IPS-18a (cell line): ENCODE results near the gene ATP13A2.

Source experiments
- H3K27ac ChIP-seq: one replicate; pipeline ENCODE4 v1.5.1; 2013; ENCODE audit warnings: low read length
- H3K27me3 ChIP-seq: one replicate; pipeline ENCODE4 v1.6.1; 2013; ENCODE audit warnings: mild to moderate bottlenecking, low read length; ENCODE audit not compliant: control insufficient read depth, insufficient read depth
- H3K36me3 ChIP-seq: one replicate; pipeline ENCODE4 v1.6.1; 2013; ENCODE audit warnings: low read depth, low read length; ENCODE audit not compliant: control insufficient read depth
- H3K4me1 ChIP-seq: one replicate; pipeline ENCODE4 v1.6.1; 2013; ENCODE audit warnings: low read depth, low read length; ENCODE audit not compliant: control insufficient read depth
- H3K4me3 ChIP-seq: one replicate; pipeline ENCODE4 v1.5.1; 2013; ENCODE audit warnings: low read length
- H3K9ac ChIP-seq: one replicate; pipeline ENCODE4 v1.6.1; 2013; ENCODE audit warnings: mild to moderate bottlenecking, low read length, moderate library complexity
- H3K9me3 ChIP-seq: one replicate; pipeline ENCODE4 v1.6.1; 2013; ENCODE audit warnings: low read depth, low read length; ENCODE audit not compliant: control insufficient read depth

The ATP13A2 gene

DNA sequence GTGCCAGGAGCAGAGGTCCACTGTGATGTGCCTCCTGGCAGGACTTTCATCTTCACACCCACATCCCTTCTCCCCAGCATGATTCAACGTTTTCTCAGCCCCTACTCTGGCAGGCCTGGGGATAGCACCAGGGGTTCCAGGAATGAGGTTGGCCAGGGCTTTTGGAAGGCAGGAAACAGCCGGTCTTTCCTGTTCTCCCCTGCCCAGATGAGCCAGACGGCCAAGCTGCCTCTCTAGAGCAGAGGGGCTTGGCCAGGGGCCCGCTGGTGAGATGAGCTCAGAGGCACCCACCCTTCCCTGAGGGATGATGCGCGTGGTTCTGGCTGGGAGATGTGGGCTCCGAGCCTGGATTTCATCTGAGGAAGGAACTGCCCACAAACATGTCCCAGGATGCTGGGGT lies 27.0 kb downstream of the ATP13A2 start:
- no peaks in the 10 kb centered on the region for H3K4me1 ChIP-seq
- H3K9ac ChIP-seq: no peak overlapping the region
- peaks cover 8% of the 10 kb centered on the region for H3K36me3 ChIP-seq
- H3K4me3 ChIP-seq: no peak overlapping the region
- H3K9me3 ChIP-seq: no peaks in the 10 kb centered on the region
- peaks cover 5% of the 10 kb centered on the region for H3K27me3 ChIP-seq
- no peak overlapping the region for H3K27ac ChIP-seq

DNA sequence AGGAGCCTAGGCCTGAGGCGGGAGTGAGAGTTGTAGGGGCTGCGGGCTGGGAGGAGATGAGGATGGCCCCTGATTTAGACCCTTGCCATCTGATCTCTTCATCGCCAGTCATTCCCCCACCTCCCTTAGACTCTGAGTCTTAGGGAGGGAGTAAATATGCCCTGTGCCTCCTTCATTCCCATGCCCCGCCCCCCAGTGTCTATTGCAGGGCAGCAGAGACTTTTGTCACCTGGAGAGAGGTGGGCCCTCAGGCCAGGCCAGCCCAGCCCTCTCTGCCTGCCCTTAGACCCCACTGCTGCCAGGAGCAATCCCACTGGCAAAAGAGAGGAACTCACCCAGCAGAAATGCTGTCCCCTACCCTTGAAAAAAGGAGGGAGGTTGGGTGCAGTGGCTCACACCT lies 28.1 kb downstream of the ATP13A2 start:
- Histone ChIP-seq H3K9ac (no peak overlapping the region), H3K4me3 (no peak overlapping the region), H3K27ac (no peak overlapping the region), H3K27me3 (peaks cover 5% of the 10 kb centered on the region), H3K36me3 (peaks cover 3% of the 10 kb centered on the region), H3K9me3 (no peaks in the 10 kb centered on the region), H3K4me1 (peaks cover 5% of the 10 kb centered on the region)

DNA sequence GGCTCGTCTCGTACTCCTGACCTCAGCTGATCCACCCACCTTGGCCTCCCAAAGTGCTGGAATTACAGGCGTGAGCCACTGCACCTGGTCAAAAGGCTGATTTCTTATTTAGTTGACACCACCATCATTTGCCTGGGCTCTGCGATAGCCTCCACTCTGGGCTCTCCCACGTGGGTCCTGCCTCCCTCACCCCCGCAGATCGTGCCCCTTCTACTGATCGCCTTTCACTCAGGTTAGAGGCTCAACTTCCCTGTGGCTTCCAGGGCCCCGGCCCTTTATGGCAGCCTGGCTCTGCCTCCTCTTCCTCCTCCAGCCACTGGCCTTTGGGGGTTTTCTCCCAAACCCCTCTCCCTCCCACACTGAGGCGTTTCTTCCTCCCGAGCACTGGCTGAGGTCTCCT lies 28.8 kb downstream of the ATP13A2 start:
- Histone ChIP-seq H3K27ac (no peak overlapping the region), H3K4me3 (no peak overlapping the region), H3K36me3 (peaks cover 3% of the 10 kb centered on the region), H3K9me3 (no peaks in the 10 kb centered on the region), H3K4me1 (peaks cover 5% of the 10 kb centered on the region), H3K9ac (no peak overlapping the region), H3K27me3 (peaks cover 5% of the 10 kb centered on the region)

DNA sequence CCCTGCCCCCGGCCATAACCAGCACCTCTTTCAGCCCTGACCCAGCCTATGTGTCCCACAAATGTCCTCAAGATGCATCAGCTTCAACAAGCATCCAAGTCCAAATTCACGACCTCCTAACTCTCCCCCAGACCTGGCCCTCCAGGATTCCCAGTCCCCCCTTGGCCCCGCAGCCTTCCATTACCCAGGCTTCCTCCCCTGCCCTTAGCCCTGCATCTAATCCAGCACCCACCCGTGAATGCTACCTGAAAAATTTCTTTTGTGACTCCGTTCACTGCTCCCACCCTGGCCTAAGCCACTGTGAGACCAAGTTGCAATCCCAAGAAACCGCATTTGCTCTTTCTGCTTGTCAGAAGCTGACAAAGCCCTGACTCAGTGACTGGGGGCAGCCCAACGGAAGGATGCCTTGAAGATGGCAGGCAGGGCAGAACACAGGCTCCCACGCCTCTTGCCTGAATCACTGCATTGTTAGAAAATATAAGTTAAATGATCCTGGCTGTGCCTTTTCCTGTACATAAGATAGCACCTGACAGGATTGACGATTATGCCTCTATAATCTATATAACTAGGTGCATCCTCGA lies 30.4 kb downstream of the ATP13A2 start:
- Histone ChIP-seq H3K9ac (no peak overlapping the region), H3K9me3 (no peaks in the 10 kb centered on the region)

DNA sequence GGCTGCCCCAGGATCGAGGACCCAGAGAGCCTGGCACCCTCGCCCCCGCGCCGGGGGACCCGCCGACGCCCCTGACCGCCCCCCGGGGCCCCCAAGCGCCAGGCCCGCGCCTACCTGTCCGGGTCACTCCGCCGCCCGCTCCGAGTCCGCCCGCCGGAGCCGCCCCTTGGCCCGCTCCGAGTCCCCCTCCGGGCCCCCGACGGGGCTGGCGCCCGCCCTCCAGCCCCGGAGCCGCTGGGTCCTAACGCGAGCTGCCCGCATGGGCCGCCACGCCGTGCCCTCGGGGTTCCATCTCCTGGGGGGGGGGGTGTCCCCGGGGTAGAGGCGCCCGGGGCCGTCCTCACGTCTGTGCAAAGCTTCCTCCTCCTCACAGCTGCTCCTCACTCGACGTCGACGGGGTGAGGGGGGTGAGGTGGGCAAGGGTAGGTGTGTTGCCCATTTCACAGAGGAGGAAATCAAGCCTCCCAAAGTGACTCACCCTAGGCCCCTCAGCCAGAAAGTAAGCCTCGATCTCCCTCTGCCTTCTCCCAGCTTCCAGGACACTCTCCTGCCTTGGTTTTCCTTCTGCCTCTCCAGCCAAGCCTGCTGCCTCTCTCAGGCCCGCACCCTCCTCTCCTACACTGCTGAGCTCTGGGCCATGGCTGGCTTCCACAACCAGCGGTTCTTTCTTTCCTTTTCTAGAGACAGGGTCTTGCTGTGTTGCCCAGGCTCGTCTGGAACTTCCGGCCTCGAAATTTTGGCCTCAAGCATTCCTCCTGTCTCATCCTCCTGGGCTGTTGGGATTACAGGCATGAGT lies 31.1 kb downstream of the ATP13A2 start, which contains the start of gene MFAP2:
Gene MFAP2 (minus strand): TSS at position 148 of the 796 bp plus-strand sequence. CDS start 2,347 bp downstream, outside the sequence.
- H3K4me1 ChIP-seq: peaks cover 5% of the 10 kb centered on the region
- peak within 1 kb of the TSS; percentile 85 for H3K4me3 ChIP-seq
- peaks cover 5% of the 10 kb centered on the region for H3K27me3 ChIP-seq
- H3K9me3 ChIP-seq: no peaks in the 10 kb centered on the region
- H3K9ac ChIP-seq: peak within 1 kb of the TSS; percentile 76
- H3K36me3 ChIP-seq: peaks cover under 1% of the 10 kb centered on the region
- no peak within 1 kb of the TSS for H3K27ac ChIP-seq

More for the DNA sequence above, 30.4 kb downstream of the ATP13A2 start:
- Histone ChIP-seq H3K4me3 (no peak overlapping the region), H3K36me3 (peaks cover 3% of the 10 kb centered on the region), H3K27ac (no peak overlapping the region), H3K27me3 (peaks cover 5% of the 10 kb centered on the region), H3K4me1 (peaks cover 5% of the 10 kb centered on the region)

DNA sequence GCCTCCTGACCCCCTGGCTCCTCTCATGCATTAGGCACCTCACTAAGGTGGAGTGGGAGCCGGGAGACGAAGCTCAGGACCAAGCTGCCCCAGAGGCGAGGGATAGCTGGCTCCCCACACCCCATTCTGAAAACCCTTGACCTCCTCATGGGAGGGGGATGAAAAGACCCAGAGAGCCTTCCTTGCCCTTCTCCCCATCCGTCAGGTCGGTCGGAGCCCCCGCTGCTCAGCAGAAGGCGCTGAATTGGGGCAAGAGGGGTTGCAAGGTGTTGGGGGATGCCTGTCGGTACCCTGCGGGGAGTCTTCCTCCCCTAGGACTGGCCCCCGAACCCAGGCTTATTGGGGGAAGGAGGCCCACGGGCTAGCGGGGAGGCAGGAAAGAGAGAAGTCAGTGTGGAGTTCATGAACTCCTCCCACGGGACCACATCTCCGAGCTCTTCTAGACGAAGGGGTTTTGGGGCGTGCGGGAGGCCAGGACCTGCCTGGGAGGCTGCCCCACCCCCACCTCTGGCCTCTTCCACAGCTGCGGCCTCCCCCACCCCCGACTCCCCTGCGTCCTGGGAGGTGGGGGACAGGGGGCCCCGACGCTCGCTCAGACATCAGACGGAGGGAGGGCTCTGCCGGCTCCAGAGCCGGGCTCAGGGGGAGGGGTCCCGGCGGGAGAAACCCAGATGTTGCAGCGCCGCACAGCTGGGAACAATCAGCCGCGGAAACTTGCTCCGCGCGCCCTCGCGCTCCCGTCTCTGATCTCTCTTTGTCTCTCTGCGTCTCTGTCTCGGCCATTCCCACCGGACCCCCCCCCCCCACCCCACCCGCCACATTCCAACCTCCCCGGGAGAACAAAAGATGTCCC lies 32.0 kb downstream of the ATP13A2 start:
- Histone ChIP-seq H3K4me1 (peaks cover 5% of the 10 kb centered on the region), H3K9me3 (no peaks in the 10 kb centered on the region), H3K27me3 (peaks cover 5% of the 10 kb centered on the region), H3K4me3 (peak overlapping the region; percentile 85), H3K36me3 (no peaks in the 10 kb centered on the region), H3K27ac (no peak overlapping the region), H3K9ac (peak overlapping the region; percentile 76)

DNA sequence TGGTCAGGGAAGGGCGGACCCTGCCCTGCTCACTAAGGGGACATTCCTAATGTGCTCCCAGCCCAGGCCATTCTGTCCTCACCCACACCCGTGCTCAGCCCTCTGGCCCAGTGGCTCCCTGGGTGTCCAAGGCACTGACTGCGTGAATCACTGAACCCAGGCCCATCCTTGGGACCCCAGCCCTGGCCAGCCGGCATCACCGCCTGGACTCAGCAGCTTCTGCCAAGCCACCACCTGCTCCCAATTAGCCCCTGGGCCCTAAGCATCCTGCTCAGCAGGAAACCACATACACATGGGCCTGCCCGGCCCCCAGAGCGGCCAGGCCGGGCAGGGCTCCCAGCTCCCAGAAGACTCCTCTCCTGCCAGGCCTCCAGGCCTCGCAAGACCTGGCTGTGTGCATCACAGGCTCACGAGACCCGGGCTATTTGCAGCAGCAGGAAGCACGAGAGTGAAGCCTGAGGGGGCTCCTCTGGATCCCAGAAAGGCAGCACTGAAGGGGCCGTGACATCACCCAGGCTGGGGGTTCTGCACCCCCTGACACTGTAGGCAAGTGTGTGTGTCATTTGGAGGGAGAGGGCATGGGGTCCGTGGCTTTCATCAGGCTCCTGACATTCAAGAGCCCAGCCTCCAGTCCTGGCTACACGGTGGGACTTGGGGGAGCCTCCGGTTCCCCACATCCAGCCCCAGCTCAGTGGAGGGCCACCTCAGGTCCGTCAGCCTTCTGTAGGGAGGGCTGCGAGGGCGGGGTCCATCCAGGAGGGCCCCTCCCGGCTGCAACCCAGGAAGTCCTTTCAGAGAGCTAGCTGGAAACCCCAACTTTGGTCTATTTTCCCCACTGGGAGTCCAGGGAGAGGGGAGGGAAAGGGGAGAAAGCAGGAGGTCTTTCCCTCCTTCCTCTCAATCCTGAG lies 32.9 kb downstream of the ATP13A2 start:
- Histone ChIP-seq H3K9ac (peak overlapping the region; percentile 76), H3K4me1 (peaks cover 5% of the 10 kb centered on the region), H3K27me3 (peaks cover 5% of the 10 kb centered on the region), H3K9me3 (no peaks in the 10 kb centered on the region), H3K27ac (no peak overlapping the region), H3K4me3 (peak overlapping the region; percentile 85), H3K36me3 (no peaks in the 10 kb centered on the region)

DNA sequence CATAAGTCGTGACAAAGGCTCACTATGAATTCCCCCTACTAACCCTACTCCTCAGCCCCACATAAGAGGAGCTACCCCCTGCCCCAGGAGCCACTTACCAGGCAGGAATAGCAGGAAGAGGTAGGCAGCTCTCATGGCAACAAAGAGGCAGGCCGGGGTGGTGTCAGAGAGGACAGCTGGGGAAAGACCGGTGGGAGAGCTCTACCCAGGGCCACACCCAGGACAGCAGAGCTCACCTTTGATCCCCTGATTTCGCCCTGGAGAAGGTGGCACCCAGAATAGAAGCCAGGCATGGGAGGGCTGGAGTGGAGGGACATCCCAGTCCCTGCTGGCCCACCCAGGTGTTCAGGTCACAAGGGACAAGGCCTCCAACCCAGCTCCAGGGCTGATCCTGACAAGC lies 33.6 kb downstream of the ATP13A2 start:
- Histone ChIP-seq H3K27me3 (peaks cover 5% of the 10 kb centered on the region), H3K4me3 (no peak overlapping the region), H3K9me3 (no peaks in the 10 kb centered on the region), H3K4me1 (peaks cover 5% of the 10 kb centered on the region), H3K9ac (no peak overlapping the region), H3K27ac (no peak overlapping the region), H3K36me3 (no peaks in the 10 kb centered on the region)

DNA sequence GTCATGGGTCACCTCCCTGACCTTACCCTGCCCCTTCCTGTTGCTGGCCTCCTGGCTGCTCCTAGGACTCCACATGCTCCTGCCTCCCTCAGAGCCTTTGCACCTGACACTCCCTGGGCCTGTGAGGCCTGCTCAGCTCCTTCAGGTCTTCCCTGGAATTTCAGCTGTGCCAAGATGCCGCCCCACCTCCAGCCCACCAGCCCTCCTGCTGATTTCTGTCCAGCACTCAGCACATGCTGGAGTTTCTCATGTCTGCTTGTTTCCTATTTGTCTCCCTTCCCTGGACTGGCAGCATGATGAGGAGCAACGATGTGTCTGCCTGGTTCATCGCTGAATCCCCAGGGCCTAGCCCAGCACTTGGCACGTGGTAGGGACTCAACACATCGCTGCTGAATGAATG lies 34.4 kb downstream of the ATP13A2 start:
- peaks cover 5% of the 10 kb centered on the region for H3K27me3 ChIP-seq
- no peaks in the 10 kb centered on the region for H3K36me3 ChIP-seq
- H3K4me1 ChIP-seq: peaks cover 5% of the 10 kb centered on the region
- H3K9ac ChIP-seq: no peak overlapping the region
- H3K4me3 ChIP-seq: no peak overlapping the region
- no peak overlapping the region for H3K27ac ChIP-seq
- H3K9me3 ChIP-seq: no peaks in the 10 kb centered on the region

DNA sequence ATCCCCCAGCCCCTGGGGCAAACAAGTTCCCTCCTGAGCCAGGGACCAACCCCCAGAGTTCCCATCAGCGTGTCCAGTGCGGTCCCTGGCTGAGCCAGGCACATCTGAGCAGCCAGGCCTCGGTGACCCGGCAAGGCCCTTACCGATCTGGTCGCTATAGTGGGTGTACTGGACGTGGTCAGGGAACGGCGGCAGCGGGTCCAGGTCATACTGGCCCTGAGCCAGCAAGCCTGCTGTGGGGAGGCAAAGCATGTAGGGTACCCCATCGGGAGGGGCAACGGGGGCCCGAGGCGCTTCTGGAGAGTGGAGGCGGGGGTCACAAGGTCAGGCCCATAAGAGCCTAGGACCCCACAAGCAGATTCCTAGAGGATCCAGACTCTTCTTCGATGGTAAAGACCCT lies 34.8 kb downstream of the ATP13A2 start:
- no peak overlapping the region for H3K4me3 ChIP-seq
- no peaks in the 10 kb centered on the region for H3K36me3 ChIP-seq
- H3K9me3 ChIP-seq: no peaks in the 10 kb centered on the region
- H3K27me3 ChIP-seq: peaks cover 5% of the 10 kb centered on the region
- H3K27ac ChIP-seq: no peak overlapping the region
- H3K4me1 ChIP-seq: peaks cover 5% of the 10 kb centered on the region
- no peak overlapping the region for H3K9ac ChIP-seq
